Activated CD4-positive, alpha-beta memory T cell treated with anti-CD3 and anti-CD28 coated beads for 36 hours (primary cell): ENCODE results near the gene ZNF106. TPM values are rescaled to one million over a fixed set of nuclear protein-coding genes. Genes with fewer than 3 reads are reported as not detected.

Experiments used
- CTCF ChIA-PET: fragments of 350-600 bp; sonication (Branson Sonifier 250); formaldehyde crosslinking; loops from one replicate; lab custom pipeline; 2021; ENCODE audit warnings: antibody characterized with exemption, inconsistent platforms; lab: Charles Lee
- POLR2A ChIA-PET: fragments of 350-600 bp; sonication (Branson Sonifier 250); formaldehyde crosslinking; loops from one replicate; lab custom pipeline; 2021; ENCODE audit warnings: antibody characterized with exemption; lab: Charles Lee
- DNase-seq: peaks from one replicate; pipeline ENCODE4 v3.0.0-alpha.2; 2020
- H3K27ac Mint-ChIP-seq: one replicate; pipeline ENCODE4 v1.8.0; 2021; ENCODE audit warnings: mixed read lengths
- H3K27me3 Mint-ChIP-seq: one replicate; pipeline ENCODE4 v1.8.0; 2021; ENCODE audit warnings: mixed read lengths
- H3K36me3 Mint-ChIP-seq: one replicate; pipeline ENCODE4 v1.8.0; 2021; ENCODE audit warnings: mixed read lengths
- H3K4me1 Mint-ChIP-seq: one replicate; pipeline ENCODE4 v1.8.0; 2021; ENCODE audit warnings: low read depth, mixed read lengths
- H3K4me3 Mint-ChIP-seq: one replicate; pipeline ENCODE4 v1.8.0; 2021; ENCODE audit warnings: mild to moderate bottlenecking, mixed read lengths
- H3K9me3 Mint-ChIP-seq: one replicate; pipeline ENCODE4 v1.8.0; 2021; ENCODE audit warnings: mixed read lengths
- intact Hi-C: fragments of 100-400 bp; cut with micrococcal nuclease; formaldehyde crosslinking; loops from one replicate; pipeline ENCODE4 v1.15.1; 2023
- total RNA-seq, 2 experiments: library from RNA; stranded (reverse); gene quantifications; one replicate each; pipeline ENCODE4 v1.2.3, GENCODE V29; 2021

Gene ZNF106
- total RNA-seq, 2 experiments from 2014 or later: 47.1 to 48.0 TPM

GRCh38 chr15:42402455-42403205, 88.3 kb downstream of the ZNF106 start:
- Mint-ChIP-seq H3K27ac (no peak overlapping the region), H3K4me1 (no peaks in the 10 kb centered on the region), H3K36me3 (no peaks in the 10 kb centered on the region), H3K9me3 (no peaks in the 10 kb centered on the region), H3K4me3 (no peak overlapping the region), H3K27me3 (no peaks in the 10 kb centered on the region)
- no peak for DNase-seq
- CTCF ChIA-PET: no interaction called here
- POLR2A ChIA-PET: no interaction called here
- intact Hi-C loops: no loop called here

DNA sequence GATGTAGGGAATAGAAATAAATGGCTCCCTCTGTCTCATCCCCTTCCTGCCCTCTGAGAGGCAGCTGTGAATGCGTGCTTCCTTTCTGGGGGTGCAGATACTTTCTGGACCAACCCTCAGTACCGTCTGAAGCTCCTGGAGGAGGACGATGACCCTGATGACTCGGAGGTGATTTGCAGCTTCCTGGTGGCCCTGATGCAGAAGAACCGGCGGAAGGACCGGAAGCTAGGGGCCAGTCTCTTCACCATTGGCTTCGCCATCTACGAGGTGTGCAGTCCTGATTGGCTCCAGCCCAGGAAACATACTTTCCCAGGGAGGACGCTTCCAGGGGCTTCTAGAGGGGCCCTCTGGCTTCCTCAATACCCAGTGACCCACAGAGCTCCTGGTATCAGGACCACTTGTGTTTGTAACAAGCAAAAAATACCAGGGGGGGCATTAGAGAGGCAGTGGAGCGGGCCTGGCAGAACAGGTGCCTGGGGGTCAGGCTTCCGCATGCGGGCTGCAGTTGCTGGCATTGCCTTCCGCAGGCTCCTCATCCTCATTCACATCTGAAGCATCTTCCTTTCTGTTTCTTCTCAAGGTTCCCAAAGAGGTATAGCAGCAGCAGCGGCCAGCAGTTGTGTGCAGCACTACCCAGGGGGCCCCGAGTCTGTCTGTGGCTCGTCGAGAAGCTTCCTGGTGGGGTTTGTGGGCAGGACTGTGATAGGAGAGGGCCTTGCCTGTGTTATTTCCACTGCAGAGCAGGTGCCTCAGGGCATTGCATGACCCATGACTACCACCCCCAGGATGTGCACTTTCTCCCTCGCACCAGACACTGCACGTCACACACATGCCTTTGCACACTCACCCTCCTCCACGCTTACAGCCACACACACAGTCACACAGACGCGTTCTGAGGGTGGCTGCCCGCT, 89.1 kb downstream of the ZNF106 start:
- H3K4me3 Mint-ChIP-seq: peak overlapping the region; percentile 68
- ChIA-PET POLR2A (no interaction called here), CTCF (no interaction called here)
- intact Hi-C loops: no loop called here
- DNase-seq: peak; percentile 18
- no peak overlapping the region for H3K27ac Mint-ChIP-seq
- H3K9me3 Mint-ChIP-seq: no peaks in the 10 kb centered on the region
- no peaks in the 10 kb centered on the region for H3K27me3 Mint-ChIP-seq
- H3K4me1 Mint-ChIP-seq: no peaks in the 10 kb centered on the region
- H3K36me3 Mint-ChIP-seq: no peaks in the 10 kb centered on the region

GRCh38 chr15:42395838-42396237, 95.1 kb downstream of the ZNF106 start:
- ChIA-PET CTCF (interaction anchor here (1.2 kb wide), 1 partner anchor 10 kb away, joined by 3 read pairs; no protein-coding TSS in a partner anchor), POLR2A (no interaction called here)
- no peaks in the 10 kb centered on the region for H3K9me3 Mint-ChIP-seq
- no peak overlapping the region for H3K4me3 Mint-ChIP-seq
- H3K27me3 Mint-ChIP-seq: no peaks in the 10 kb centered on the region
- no peak overlapping the region for H3K27ac Mint-ChIP-seq
- intact Hi-C loops: no loop called here
- no peak for DNase-seq
- H3K36me3 Mint-ChIP-seq: no peaks in the 10 kb centered on the region
- no peaks in the 10 kb centered on the region for H3K4me1 Mint-ChIP-seq

GRCh38 chr15:42394106-42394505, 96.8 kb downstream of the ZNF106 start:
- H3K9me3 Mint-ChIP-seq: no peaks in the 10 kb centered on the region
- DNase-seq: no peak
- no peak overlapping the region for H3K27ac Mint-ChIP-seq
- CTCF ChIA-PET: no interaction called here
- POLR2A ChIA-PET: no interaction called here
- no peaks in the 10 kb centered on the region for H3K36me3 Mint-ChIP-seq
- intact Hi-C loops: no loop called here
- no peaks in the 10 kb centered on the region for H3K4me1 Mint-ChIP-seq
- no peak overlapping the region for H3K4me3 Mint-ChIP-seq
- H3K27me3 Mint-ChIP-seq: no peaks in the 10 kb centered on the region

GRCh38 chr15:42392309-42393024, 98.5 kb downstream of the ZNF106 start:
- H3K9me3 Mint-ChIP-seq: no peaks in the 10 kb centered on the region
- ChIA-PET POLR2A (interaction anchor here (0.6 kb wide), 2 partner anchors 34 to 43 kb away, joined by 3 to 4 read pairs; no protein-coding TSS in a partner anchor), CTCF (no interaction called here)
- H3K4me1 Mint-ChIP-seq: no peaks in the 10 kb centered on the region
- no peak overlapping the region for H3K27ac Mint-ChIP-seq
- H3K27me3 Mint-ChIP-seq: no peaks in the 10 kb centered on the region
- intact Hi-C loops: no loop called here
- DNase-seq: no peak
- no peak overlapping the region for H3K4me3 Mint-ChIP-seq
- no peaks in the 10 kb centered on the region for H3K36me3 Mint-ChIP-seq

DNA sequence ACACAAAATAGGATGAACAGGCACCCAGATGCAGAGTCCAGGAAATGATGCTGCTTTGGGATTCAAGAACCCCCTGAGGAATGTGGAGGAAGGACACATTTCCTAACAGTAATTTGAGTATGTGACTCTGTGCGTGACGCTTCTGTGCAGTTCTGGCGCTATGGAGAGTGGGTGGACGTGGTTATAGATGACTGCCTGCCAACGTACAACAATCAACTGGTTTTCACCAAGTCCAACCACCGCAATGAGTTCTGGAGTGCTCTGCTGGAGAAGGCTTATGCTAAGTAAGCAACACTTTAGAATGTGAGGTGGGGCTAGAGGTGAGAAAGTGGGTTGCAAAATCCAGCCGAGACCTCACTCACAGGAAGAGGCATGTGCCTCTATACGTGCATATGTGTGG, 103.3 kb downstream of the ZNF106 start:
- Mint-ChIP-seq H3K4me1 (no peaks in the 10 kb centered on the region), H3K27ac (no peak overlapping the region), H3K36me3 (no peaks in the 10 kb centered on the region), H3K4me3 (no peak overlapping the region), H3K27me3 (no peaks in the 10 kb centered on the region), H3K9me3 (no peaks in the 10 kb centered on the region)
- ChIA-PET CTCF (interaction anchor here (1.1 kb wide), 1 partner anchor 398 kb away, joined by 3 read pairs; no protein-coding TSS in a partner anchor), POLR2A (no interaction called here)
- no peak for DNase-seq
- intact Hi-C loops: no loop called here

- H3K27ac Mint-ChIP-seq: no peak overlapping the region
- POLR2A ChIA-PET: no interaction called here
Observed at GRCh38 chr15:42385980-42386700, 104.8 kb downstream of the ZNF106 start.

DNA sequence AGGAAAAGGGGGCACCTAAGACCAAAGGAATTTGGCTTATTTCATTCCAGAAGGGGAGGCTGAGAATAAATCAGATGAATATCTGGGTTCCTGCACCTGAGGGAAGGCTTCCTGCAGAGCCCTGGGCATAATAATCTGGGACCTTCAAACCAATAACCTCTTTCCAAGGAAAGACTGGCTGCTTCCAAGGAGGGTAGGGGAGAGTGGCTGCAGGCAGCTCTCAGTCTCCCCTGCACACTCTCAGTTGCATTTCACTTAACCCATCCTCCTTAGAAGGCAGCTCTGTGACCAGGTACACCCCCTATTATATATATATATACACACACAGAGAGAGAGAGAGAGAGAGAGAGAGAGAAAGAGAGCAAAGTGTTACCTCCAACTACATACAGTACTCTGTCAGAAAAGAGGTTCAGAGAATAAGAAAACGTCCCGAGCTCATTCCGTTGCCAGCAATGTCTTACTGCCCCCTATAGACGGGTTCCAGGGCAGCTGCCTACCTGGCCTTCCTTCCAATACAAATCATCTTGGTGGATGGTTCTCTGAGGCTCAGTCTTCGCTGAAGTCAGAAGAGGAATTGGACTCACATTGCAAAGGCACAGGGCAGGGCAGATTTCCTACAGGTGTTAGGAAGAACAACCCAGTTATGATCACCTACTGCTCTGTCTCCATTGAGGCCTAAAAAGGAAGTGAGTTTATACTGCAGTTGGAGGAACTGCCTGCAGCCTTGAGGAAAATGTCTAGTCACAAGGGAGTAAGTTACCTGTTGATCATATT, 105.5 kb downstream of the ZNF106 start:
- ChIA-PET POLR2A (interaction anchor here (0.5 kb wide), 1 partner anchor 112 kb away, joined by 3 read pairs; the partner anchor contains the start of gene TMEM87A), CTCF (interaction anchor here (0.6 to 1.2 kb wide), 11 partner anchors 9 to 395 kb away, joined by 3 to 4 read pairs (median 3); no protein-coding TSS in a partner anchor)
- Mint-ChIP-seq H3K27me3 (no peaks in the 10 kb centered on the region), H3K36me3 (no peaks in the 10 kb centered on the region), H3K9me3 (no peaks in the 10 kb centered on the region), H3K27ac (no peak overlapping the region), H3K4me1 (no peaks in the 10 kb centered on the region), H3K4me3 (no peak overlapping the region)
- peak; percentile 57 for DNase-seq
- intact Hi-C loops: loop anchor here (1.0 kb wide), 1 partner anchor 249 kb away; no protein-coding TSS in a partner anchor

More at GRCh38 chr15:42385980-42386700, 104.8 kb downstream of the ZNF106 start:
- no peaks in the 10 kb centered on the region for H3K4me1 Mint-ChIP-seq
- CTCF ChIA-PET: interaction anchor here (0.6 to 1.2 kb wide), 7 partner anchors 10 to 396 kb away, joined by 3 to 4 read pairs (median 3); no protein-coding TSS in a partner anchor
- H3K36me3 Mint-ChIP-seq: no peaks in the 10 kb centered on the region
- DNase-seq: no peak
- no peaks in the 10 kb centered on the region for H3K27me3 Mint-ChIP-seq
- intact Hi-C loops: loop anchor here (1.0 kb wide), 1 partner anchor 250 kb away; no protein-coding TSS in a partner anchor
- no peak overlapping the region for H3K4me3 Mint-ChIP-seq
- no peaks in the 10 kb centered on the region for H3K9me3 Mint-ChIP-seq

DNA sequence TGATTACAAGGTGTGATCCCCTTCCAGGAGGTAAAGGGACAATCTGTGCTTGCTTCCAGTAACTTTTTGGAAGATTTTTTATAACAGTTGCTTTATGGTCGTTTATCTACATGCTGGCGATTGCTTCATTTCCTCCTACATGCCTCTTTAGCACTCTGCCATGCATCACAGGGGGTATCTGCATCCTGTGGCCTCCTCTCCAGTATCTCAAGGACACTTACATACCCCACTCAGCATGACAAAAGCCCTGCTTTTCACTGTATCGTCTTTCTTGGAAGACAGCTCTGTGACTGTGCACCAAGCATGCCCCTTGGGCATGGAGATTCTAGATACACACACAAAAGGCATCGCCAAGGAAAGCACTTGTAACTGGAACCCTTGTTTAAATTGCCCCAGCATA, 106.3 kb downstream of the ZNF106 start:
- POLR2A ChIA-PET: interaction anchor here (0.5 kb wide), 1 partner anchor 111 kb away, joined by 3 read pairs; the partner anchor contains the start of gene TMEM87A

GRCh38 chr15:42378011-42378410, 112.9 kb downstream of the ZNF106 start:
- Mint-ChIP-seq H3K36me3 (peaks cover 11% of the 10 kb centered on the region), H3K9me3 (peaks cover 12% of the 10 kb centered on the region), H3K27me3 (no peaks in the 10 kb centered on the region), H3K4me3 (no peak overlapping the region), H3K4me1 (no peaks in the 10 kb centered on the region), H3K27ac (no peak overlapping the region)
- ChIA-PET CTCF (interaction anchor here (1.1 kb wide), 1 partner anchor 243 kb away, joined by 3 read pairs; no protein-coding TSS in a partner anchor), POLR2A (no interaction called here)
- DNase-seq: no peak
- intact Hi-C loops: no loop called here

More for the DNA sequence above, 106.3 kb downstream of the ZNF106 start:
- no peaks in the 10 kb centered on the region for H3K9me3 Mint-ChIP-seq
- no peaks in the 10 kb centered on the region for H3K27me3 Mint-ChIP-seq
- no peak overlapping the region for H3K27ac Mint-ChIP-seq
- no peaks in the 10 kb centered on the region for H3K4me1 Mint-ChIP-seq
- no peaks in the 10 kb centered on the region for H3K36me3 Mint-ChIP-seq
- CTCF ChIA-PET: interaction anchor here (0.7 to 1.2 kb wide), 6 partner anchors 8 to 395 kb away, joined by 3 to 4 read pairs (median 3); no protein-coding TSS in a partner anchor
- DNase-seq: no peak
- H3K4me3 Mint-ChIP-seq: no peak overlapping the region
- intact Hi-C loops: no loop called here
